AG04450 (cell line): Measurements from ENCODE around the gene SIPA1L3. TPM values are rescaled to one million over a fixed set of nuclear protein-coding genes. Genes with fewer than 3 reads are reported as not detected.

Experiments used
- CTCF ChIA-PET: fragments of 300-600, 350-600 bp; formaldehyde crosslinking; extraction: SDS; loops from one replicate; lab custom pipeline; 2022; ENCODE audit warnings: antibody characterized with exemption, inconsistent platforms; lab: Charles Lee
- POLR2A ChIA-PET: fragments of 350-600 bp; formaldehyde crosslinking; extraction: SDS; loops from one replicate; lab custom pipeline; 2021; ENCODE audit warnings: antibody characterized with exemption, inconsistent platforms; lab: Yijun Ruan, JAX
- DNase-seq: peaks from one replicate; pipeline ENCODE4 v3.0.0-alpha.2; 2011; ENCODE audit warnings: low read depth, low spot score
- H3K27ac ChIP-seq: one replicate; pipeline ENCODE4 v1.5.1; 2012; ENCODE audit warnings: low read depth, low read length, control low read depth
- H3K27me3 ChIP-seq: one replicate; pipeline ENCODE4 v1.6.0; 2012; ENCODE audit warnings: low read length; ENCODE audit not compliant: control insufficient read depth, insufficient read depth
- H3K4me3 ChIP-seq: 2 replicates; pipeline ENCODE4 v1.5.1; 2011; ENCODE audit warnings: mild to moderate bottlenecking, low read depth, low read length, control low read depth
- H3K9me3 ChIP-seq: 2 replicates; pipeline ENCODE4 v1.5.1; 2012; ENCODE audit warnings: low read length; ENCODE audit not compliant: control insufficient read depth, insufficient read depth
- CTCF ChIP-seq: IDR thresholded peaks from 2 replicates; pipeline ENCODE4 v1.5.1; 2011; ENCODE audit warnings: low read depth, low read length, control low read depth, inconsistent platforms
- polyA plus RNA-seq: library from polyadenylated mRNA; depleted of rRNA; stranded (reverse); fragments of >200 nt; gene quantifications from 2 replicates; pipeline ENCODE4 v1.2.3, GENCODE V29; 2011

SIPA1L3 gene
- polyA plus RNA-seq, 1 experiment, result 4.9 TPM

- POLR2A ChIA-PET, result no interaction called here
Observed at GRCh38 chr19:38216785-38217641, 310.0 kb downstream of the SIPA1L3 start.

GRCh38 chr19:38218204-38218603 is 311.2 kb downstream of the SIPA1L3 start:
- DNase-seq, result no peak
- no peaks in the 10 kb centered on the region; the same call in 1 of the 2 replicates for H3K9me3 ChIP-seq
- no peaks in the 10 kb centered on the region for H3K27me3 ChIP-seq
- ChIA-PET CTCF (interaction anchor here (1.2 kb wide), 1 partner anchor 9 kb away, joined by 3 read pairs; no protein-coding TSS in a partner anchor), POLR2A (no interaction called here)
- no peak overlapping the region for H3K4me3 ChIP-seq
- H3K27ac ChIP-seq, result no peak overlapping the region
- no peak for TF ChIP-seq CTCF

More at GRCh38 chr19:38216785-38217641, 310.0 kb downstream of the SIPA1L3 start:
- DNase-seq, result no peak
- Histone ChIP-seq H3K9me3 (no peaks in the 10 kb centered on the region; the same call in 1 of the 2 replicates), H3K27ac (no peak overlapping the region), H3K27me3 (no peaks in the 10 kb centered on the region), H3K4me3 (no peak overlapping the region)
- CTCF ChIA-PET, result interaction anchor here (0.6 to 1.2 kb wide), 2 partner anchors 8 to 10 kb away, joined by 3 read pairs; no protein-coding TSS in a partner anchor
- TF ChIP-seq CTCF, result no peak

GRCh38 chr19:38219221-38219620 is 312.2 kb downstream of the SIPA1L3 start:
- CTCF ChIA-PET, result no interaction called here
- POLR2A ChIA-PET, result no interaction called here
- DNase-seq, result no peak

GRCh38 chr19:38221421-38221820 is 314.4 kb downstream of the SIPA1L3 start:
- no peak for TF ChIP-seq CTCF
- no peak for DNase-seq
- no peak overlapping the region for H3K4me3 ChIP-seq
- ChIA-PET POLR2A (no interaction called here), CTCF (interaction anchor here (0.7 kb wide), 2 partner anchors 87 to 319 kb away, joined by 3 to 11 read pairs; no protein-coding TSS in a partner anchor)
- no peaks in the 10 kb centered on the region; the same call in 1 of the 2 replicates for H3K9me3 ChIP-seq
- no peaks in the 10 kb centered on the region for H3K27me3 ChIP-seq
- H3K27ac ChIP-seq, result no peak overlapping the region

More at GRCh38 chr19:38219221-38219620, 312.2 kb downstream of the SIPA1L3 start:
- Histone ChIP-seq H3K9me3 (no peaks in the 10 kb centered on the region; the same call in 1 of the 2 replicates), H3K27ac (no peak overlapping the region), H3K27me3 (no peaks in the 10 kb centered on the region), H3K4me3 (no peak overlapping the region)
- no peak for TF ChIP-seq CTCF
